ENCODE measurements around the gene PRR20G. TPM values are rescaled to one million over a fixed set of nuclear protein-coding genes. Genes with fewer than 3 reads are reported as not detected.

PRR20G gene
- total RNA-seq, 1 donor from 2014 or later, result not detected

- H3K4me1 Mint-ChIP-seq, result peaks cover 9% of the 10 kb centered on the region
- no peaks in the 10 kb centered on the region for H3K36me3 ChIP-seq
- H3K4me3 Mint-ChIP-seq, result no peak overlapping the region
- H3K9me3 ChIP-seq (ENCODE audit: low read depth), result no peaks in the 10 kb centered on the region
- H3K4me2 ChIP-seq, result no peak overlapping the region
- no peak overlapping the region for H3K4me3 ChIP-seq
- no peak overlapping the region for H3K27ac ChIP-seq
- peaks cover 6% of the 10 kb centered on the region for H3K9me3 Mint-ChIP-seq
- H3K4me1 ChIP-seq, result no peaks in the 10 kb centered on the region
- no peaks in the 10 kb centered on the region for H4K20me1 ChIP-seq (ENCODE audit: low read depth)
- H3K9ac ChIP-seq, result no peak overlapping the region
- no peaks in the 10 kb centered on the region for H3K36me3 Mint-ChIP-seq
- TF ChIP-seq EZH2 (IDR thresholded peaks at IDR 0.05) (no peak), EZH2phosphoT487 (IDR thresholded peaks at IDR 0.05) (no peak)
- TF ChIP-seq, protein P1, sequence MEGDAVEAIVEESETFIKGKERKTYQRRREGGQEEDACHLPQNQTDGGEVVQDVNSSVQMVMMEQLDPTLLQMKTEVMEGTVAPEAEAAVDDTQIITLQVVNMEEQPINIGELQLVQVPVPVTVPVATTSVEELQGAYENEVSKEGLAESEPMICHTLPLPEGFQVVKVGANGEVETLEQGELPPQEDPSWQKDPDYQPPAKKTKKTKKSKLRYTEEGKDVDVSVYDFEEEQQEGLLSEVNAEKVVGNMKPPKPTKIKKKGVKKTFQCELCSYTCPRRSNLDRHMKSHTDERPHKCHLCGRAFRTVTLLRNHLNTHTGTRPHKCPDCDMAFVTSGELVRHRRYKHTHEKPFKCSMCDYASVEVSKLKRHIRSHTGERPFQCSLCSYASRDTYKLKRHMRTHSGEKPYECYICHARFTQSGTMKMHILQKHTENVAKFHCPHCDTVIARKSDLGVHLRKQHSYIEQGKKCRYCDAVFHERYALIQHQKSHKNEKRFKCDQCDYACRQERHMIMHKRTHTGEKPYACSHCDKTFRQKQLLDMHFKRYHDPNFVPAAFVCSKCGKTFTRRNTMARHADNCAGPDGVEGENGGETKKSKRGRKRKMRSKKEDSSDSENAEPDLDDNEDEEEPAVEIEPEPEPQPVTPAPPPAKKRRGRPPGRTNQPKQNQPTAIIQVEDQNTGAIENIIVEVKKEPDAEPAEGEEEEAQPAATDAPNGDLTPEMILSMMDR (IDR thresholded peaks at IDR 0.05), result no peak
- no peak for DNase-seq (ENCODE audit: low spot score)
- H3K27ac Mint-ChIP-seq, result no peak overlapping the region
- H3K27me3 Mint-ChIP-seq (ENCODE audit: insufficient read depth, low read depth), result peaks cover 8% of the 10 kb centered on the region
- H3K27me3 ChIP-seq, result no peaks in the 10 kb centered on the region
- no peak overlapping the region for H2AFZ ChIP-seq (replicated peaks)
- no peaks in the 10 kb centered on the region for H3K79me2 ChIP-seq (ENCODE audit: low read depth)
- no peaks in the 10 kb centered on the region for H3F3A ChIP-seq (ENCODE audit: low read depth)
These were observed 25.9 kb downstream of the PRR20G start for GRCh38 chr3:127261925-127262324.

DNA sequence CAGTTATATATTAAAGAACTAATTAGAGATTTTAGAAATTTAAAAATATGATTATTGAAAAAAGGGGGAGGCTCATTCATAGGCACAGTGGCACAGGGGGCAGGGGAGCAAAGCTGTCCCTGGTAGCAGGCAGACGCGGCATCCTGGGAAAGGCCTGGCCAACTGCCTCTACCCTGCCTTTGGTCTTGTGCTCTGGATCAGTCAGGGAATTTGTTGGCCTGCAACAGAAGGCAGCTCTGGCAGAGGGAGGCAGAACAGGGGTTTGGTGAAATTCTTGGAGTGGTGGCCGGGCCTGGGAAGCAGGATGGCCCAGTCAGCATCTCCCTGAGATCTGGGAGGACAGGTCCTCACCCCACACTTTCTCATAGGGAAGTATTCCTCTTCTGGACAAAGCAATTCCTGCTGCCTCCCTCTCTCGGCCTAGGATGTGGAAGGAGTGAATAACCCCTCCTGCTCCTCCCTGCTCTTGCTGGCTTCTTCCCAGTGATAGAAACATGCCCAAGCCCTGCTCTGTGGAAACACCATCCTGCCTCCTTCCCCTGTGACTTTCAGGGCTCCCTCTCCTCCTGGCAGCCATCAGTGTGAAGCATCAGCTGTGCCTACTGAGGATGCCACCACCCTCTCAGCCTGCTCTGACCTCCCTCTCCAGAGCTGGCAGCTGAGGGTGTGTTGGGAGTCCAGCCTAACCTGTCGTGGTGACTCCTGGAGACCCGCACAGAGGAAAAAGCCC lies 26.9 kb downstream of the PRR20G start:
- H3K27ac ChIP-seq, result no peak overlapping the region
- no peaks in the 10 kb centered on the region for H3K36me3 ChIP-seq
- no peaks in the 10 kb centered on the region for H3K27me3 ChIP-seq
- Mint-ChIP-seq H3K36me3 (no peaks in the 10 kb centered on the region), H3K4me3 (no peak overlapping the region), H3K27me3 (ENCODE audit: insufficient read depth, low read depth) (peaks cover 6% of the 10 kb centered on the region), H3K9me3 (peaks cover 6% of the 10 kb centered on the region), H3K27ac (no peak overlapping the region), H3K4me1 (peaks cover 10% of the 10 kb centered on the region)
- no peak overlapping the region for H2AFZ ChIP-seq (replicated peaks)
- H4K20me1 ChIP-seq (ENCODE audit: low read depth), result no peaks in the 10 kb centered on the region
- DNase-seq (ENCODE audit: low spot score), result no peak
- H3K9me3 ChIP-seq (ENCODE audit: low read depth), result no peaks in the 10 kb centered on the region
- no peaks in the 10 kb centered on the region for H3F3A ChIP-seq (ENCODE audit: low read depth)
- H3K4me1 ChIP-seq, result no peaks in the 10 kb centered on the region
- TF ChIP-seq EZH2phosphoT487 (IDR thresholded peaks at IDR 0.05) (no peak), EZH2 (IDR thresholded peaks at IDR 0.05) (no peak)
- no peaks in the 10 kb centered on the region for H3K79me2 ChIP-seq (ENCODE audit: low read depth)
- H3K4me3 ChIP-seq, result no peak overlapping the region
- H3K4me2 ChIP-seq, result no peak overlapping the region
- no peak overlapping the region for H3K9ac ChIP-seq

- no peak overlapping the region for H3K4me3 Mint-ChIP-seq
- Histone ChIP-seq H3K4me2 (no peak overlapping the region), H3K27ac (no peak overlapping the region), H3K4me3 (no peak overlapping the region), H3K9ac (no peak overlapping the region), H2AFZ (replicated peaks) (no peak overlapping the region), H3F3A (ENCODE audit: low read depth) (no peaks in the 10 kb centered on the region), H3K9me3 (ENCODE audit: low read depth) (no peaks in the 10 kb centered on the region), H3K79me2 (ENCODE audit: low read depth) (no peaks in the 10 kb centered on the region), H3K4me1 (no peaks in the 10 kb centered on the region), H3K27me3 (no peaks in the 10 kb centered on the region), H4K20me1 (ENCODE audit: low read depth) (no peaks in the 10 kb centered on the region), H3K36me3 (no peaks in the 10 kb centered on the region)
- peaks cover 6% of the 10 kb centered on the region for H3K27me3 Mint-ChIP-seq (ENCODE audit: insufficient read depth, low read depth)
- H3K4me1 Mint-ChIP-seq, result peaks cover 14% of the 10 kb centered on the region
- TF ChIP-seq EZH2 (IDR thresholded peaks at IDR 0.05) (no peak), EZH2phosphoT487 (IDR thresholded peaks at IDR 0.05) (no peak)
- TF ChIP-seq, protein P1 (IDR thresholded peaks at IDR 0.05), result no peak
- no peaks in the 10 kb centered on the region for H3K36me3 Mint-ChIP-seq
- H3K27ac Mint-ChIP-seq, result no peak overlapping the region
- no peak for DNase-seq (ENCODE audit: low spot score)
- H3K9me3 Mint-ChIP-seq, result peaks cover 6% of the 10 kb centered on the region
These were observed 27.4 kb downstream of the PRR20G start for GRCh38 chr3:127260416-127260815.

DNA sequence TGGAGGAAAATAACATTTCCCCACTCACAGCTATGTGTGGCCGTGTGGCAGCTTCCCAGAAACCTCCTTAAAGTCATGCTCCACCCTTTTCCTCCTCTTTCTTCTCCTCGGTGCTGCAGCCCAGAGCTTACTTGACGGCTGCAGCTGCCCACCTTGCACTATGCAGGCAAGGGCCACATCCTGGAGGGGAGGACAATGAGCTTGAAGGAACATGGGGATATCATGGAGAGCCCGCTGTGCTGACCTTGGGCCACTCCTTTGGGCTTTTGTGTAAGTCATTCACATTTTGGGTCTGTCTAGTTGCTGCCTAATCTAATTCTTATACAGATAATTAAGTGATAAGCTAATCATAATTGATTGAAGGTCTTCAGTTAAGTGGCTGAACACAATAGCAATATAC lies 28.0 kb downstream of the PRR20G start:
- no peak overlapping the region for H3K4me3 Mint-ChIP-seq
- Histone ChIP-seq H3K27ac (no peak overlapping the region), H3K9ac (no peak overlapping the region), H3K4me1 (no peaks in the 10 kb centered on the region), H3F3A (ENCODE audit: low read depth) (no peaks in the 10 kb centered on the region), H4K20me1 (ENCODE audit: low read depth) (no peaks in the 10 kb centered on the region), H3K4me3 (no peak overlapping the region), H3K4me2 (no peak overlapping the region), H3K9me3 (ENCODE audit: low read depth) (no peaks in the 10 kb centered on the region), H3K36me3 (no peaks in the 10 kb centered on the region), H3K27me3 (no peaks in the 10 kb centered on the region), H2AFZ (replicated peaks) (no peak overlapping the region), H3K79me2 (ENCODE audit: low read depth) (no peaks in the 10 kb centered on the region)
- no peak for DNase-seq (ENCODE audit: low spot score)
- peaks cover 14% of the 10 kb centered on the region for H3K4me1 Mint-ChIP-seq
- peaks cover 6% of the 10 kb centered on the region for H3K27me3 Mint-ChIP-seq (ENCODE audit: insufficient read depth, low read depth)
- H3K27ac Mint-ChIP-seq, result no peak overlapping the region
- peaks cover 4% of the 10 kb centered on the region for H3K9me3 Mint-ChIP-seq
- H3K36me3 Mint-ChIP-seq, result no peaks in the 10 kb centered on the region
- TF ChIP-seq, protein P1 (IDR thresholded peaks at IDR 0.05), result no peak
- TF ChIP-seq EZH2phosphoT487 (IDR thresholded peaks at IDR 0.05) (no peak), EZH2 (IDR thresholded peaks at IDR 0.05) (no peak)
